NK-92 treated with Interleukin-12 subunit alpha and Interleukin-12 subunit beta, amount 100 ng/mL, for 24 hours (cell line): ENCODE data around the gene KIFAP3.

ENCODE experiments used
- DNase-seq: peaks from one replicate; lab custom pipeline; 2025; lab: John Stamatoyannopoulos, UW

Gene KIFAP3

DNA sequence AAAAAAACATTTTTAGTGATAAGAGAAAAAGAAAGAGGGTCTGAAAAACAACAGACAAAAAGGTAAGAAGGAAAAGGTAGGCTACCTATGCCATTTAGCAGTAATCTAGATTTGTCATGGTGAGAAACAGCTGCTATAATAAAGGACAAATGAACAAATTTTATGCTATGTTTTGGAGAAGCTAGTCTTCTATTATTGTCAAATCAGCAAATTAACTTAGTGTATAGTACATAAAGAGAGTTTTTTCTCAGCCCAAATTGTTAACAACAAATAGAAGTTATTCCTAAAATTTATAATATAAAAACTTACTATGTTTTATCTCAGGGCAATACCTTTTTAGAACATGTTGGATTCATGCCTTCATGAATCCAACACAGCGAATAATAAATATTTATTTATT is 88.7 kb downstream of the KIFAP3 start:
- DNase-seq: no peak

DNA sequence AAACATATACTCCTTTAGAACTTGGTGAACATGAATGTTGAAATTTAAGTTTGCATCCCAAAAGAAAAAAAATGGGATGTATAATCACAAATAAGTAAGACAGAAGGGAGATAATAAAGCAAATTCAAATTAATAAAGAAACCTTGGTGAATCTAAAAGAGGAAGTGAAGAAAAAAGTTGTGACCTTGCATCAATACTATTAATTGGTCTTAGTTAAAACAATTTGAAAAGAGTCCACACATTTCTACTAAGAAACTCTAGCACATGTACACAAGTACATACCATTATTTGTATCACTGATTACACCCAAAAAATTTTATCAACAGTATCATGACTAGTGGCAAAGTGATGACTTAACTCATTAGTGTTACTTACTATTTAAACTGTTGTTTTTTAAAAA is 100.4 kb downstream of the KIFAP3 start:
- DNase-seq: no peak

DNA sequence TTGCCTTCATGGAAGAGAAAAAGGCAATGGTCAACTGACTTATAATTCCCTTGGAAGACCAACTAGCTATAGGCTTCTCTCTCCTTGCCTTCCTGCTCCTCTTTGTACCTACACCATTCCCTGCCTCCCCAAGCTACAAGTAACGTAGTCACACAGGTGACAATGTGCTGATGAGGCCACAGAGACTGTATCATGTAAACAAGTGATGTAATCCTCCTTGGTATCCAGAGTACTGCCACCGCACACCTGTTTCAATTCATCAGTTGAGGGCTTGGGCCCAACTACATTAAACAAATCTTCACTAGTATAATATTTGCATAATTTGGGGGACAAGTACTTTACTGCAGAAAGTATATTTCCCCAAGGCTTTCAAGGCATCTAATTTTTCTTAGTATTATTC is 104.4 kb downstream of the KIFAP3 start:
- DNase-seq: no peak

DNA sequence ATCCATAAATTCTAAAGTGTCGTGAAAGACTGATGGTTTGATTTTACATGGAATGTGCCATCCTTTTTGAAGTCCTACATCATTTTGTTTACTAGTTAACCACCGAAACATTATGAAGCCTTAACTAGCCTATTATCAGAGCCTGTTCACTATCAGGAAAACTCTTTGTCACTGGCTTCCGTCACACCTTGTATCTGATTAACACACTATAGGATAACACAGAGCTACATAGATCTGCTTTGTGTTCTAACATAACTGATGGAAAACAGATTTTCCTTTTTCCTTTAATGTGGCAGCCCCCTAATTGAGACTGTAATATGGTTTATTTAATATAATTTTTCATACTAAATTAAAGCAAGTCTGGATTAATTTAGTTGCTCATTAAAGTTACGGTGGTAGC is 106.3 kb downstream of the KIFAP3 start:
- DNase-seq: no peak

DNA sequence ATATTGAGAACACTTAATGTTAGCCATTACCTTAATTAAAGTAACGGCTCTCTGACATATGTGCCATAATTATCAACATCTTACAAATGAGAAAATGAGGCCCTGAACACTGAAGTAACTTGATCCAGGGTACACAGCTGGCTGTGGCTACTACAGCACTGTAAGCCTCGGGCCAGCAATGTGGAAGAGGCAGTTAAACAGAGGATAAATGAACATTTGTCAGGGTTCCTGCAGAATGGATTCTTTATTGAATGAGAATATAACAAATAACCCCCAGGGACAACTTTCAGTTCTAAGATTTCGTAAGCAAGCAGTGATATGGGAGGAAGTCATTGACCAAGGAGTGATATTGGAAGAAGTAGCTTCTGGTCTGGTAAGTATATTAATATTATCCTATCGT is 110.3 kb downstream of the KIFAP3 start:
- no peak for DNase-seq

DNA sequence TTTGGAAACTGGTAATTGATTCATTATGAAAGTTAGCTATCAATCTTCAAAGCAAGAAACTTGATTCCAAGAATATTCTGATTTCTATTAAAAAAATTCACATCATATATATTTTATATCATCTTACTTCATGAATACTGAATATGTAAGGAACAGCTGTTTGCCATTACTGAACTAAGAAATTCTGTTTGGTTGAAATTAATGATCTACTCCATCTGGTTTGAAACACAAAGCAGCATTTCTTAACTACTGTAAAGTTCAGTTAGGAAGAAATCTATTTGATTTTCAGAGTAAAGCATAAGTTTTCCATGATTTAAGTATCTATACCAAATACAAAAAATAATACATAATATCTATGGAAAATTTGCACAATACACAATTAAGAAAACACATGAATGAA is 114.8 kb downstream of the KIFAP3 start:
- no peak for DNase-seq

DNA sequence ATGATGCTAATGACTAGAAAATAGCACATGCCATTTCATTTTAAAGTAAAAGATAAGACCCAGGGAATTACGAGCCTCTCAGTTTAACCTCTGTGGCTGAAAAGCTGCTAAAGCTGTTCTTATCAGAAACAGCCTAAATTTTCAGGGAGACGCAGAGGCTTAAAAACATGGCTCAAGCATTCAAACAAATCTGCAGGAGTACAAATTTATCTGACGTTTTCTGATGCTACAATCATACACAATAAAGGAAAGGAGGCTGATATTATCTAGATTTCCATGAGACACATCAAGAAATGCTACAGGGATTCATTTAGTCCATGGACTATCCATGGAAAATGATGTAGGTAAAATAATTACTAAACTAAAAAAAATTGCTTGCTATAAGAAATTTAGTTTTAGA is 115.5 kb downstream of the KIFAP3 start:
- no peak for DNase-seq

DNA sequence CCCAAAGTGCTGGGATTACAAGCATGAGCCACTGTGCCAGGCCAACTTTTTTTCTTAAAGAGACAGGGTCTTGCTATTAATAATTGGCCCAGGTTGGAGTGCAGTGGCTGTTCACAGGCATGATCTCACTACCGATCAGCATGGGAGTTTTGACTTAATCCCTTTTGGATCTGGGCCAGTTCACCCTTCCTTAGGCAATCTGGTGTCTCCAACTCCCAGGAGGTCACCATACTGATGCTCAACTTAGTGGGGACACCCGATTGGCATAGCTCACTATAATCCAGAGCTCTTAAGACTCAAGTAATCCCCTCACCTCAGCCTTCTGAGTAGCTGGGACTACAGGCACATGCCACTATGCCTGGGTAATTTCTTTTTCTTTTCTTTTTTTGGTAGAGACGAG is 116.6 kb downstream of the KIFAP3 start:
- no peak for DNase-seq

DNA sequence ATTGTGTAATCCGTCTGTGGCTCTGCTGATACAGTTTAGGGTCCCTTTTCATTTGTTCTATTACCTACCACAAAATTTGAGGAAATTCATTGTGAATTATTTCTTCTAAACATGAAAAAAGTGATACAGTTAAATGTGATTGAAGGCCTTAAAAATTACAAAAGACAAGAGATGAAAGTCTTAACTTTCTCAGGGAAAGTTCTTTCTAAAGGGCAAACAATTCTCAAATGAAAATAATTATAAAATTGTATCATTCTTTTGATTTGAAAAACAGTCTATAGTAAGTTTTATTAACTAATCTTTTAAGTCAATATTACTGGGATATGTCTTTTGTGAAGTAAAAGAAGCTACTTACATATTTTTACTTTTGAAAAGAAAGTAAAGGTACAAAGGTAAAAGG is 123.4 kb downstream of the KIFAP3 start:
- DNase-seq: no peak

DNA sequence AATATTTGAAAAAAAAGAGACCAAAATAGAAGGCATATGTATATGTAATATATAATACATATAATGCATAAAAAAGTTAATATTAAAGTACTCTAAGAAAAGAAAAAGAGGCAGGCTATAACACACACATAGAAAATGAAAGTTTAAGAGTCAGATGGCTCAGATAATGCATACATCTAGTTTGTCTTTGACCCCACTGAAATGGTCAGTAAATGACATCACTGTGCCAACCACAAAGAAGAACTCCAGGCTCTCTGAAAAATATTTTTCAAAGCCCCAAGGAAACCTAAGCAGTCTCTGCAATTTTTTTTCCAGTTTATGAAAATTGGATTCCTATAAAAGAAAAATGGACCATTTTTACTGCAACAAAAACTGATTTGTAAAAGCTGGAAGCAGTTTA is 125.4 kb downstream of the KIFAP3 start:
- DNase-seq: no peak

DNA sequence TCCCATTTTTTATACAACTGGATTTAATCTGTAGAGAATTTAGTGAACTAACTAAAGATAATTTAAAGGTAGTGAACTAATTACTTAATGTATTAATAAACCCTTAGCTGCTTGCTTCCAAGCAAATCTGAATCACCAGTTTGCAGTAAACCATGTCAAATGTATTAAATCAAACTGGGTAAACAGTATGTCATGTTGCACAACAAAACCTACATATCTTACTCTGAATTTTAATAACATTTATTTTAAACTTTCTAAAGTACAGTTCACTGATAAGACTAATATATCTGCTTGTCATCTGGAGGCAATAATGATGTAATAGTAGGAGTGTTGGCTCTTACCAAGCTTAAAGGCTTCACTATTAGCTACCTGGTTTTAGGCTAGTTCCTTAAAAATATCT is 128.3 kb downstream of the KIFAP3 start:
- no peak for DNase-seq

DNA sequence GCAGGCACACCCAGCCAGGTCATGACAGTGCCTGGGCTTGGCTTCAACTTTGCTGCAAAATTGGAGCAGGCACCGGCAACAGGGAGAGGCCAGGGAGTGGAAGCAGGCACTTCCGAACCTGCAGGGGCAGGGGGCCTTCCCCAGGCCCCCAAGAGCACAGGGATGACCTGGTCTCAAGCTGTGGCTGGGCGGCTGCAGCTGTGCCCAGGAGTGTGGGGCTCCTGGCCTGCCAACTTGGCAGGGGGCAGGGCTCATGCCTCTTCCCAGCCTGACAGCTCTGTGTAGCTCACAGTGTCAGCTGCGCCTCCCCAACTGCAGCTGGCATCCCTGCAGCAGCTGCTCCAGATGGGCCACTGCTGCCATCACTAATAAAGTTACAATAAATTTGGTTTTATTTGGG is 129.3 kb downstream of the KIFAP3 start:
- DNase-seq: no peak

DNA sequence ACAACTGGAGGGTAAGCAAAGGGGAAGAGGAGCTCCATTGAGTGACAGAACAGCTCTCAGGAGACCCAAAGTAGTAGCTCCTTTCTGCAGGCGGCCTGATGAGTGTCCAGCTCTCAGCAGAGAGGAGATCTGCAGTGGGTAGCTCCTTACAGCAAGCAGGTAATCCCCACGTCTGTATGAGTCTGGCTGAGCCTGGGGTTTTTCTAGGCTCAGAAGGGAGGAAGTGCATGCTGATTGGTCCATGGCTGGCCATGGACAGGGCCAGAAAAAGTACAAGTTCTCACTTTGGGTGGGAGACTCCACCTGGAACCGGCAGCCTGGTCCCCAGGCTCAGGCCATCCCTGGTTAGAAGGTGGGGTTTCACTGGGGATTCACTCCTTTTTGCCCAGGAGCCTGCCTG is 129.9 kb downstream of the KIFAP3 start:
- no peak for DNase-seq

DNA sequence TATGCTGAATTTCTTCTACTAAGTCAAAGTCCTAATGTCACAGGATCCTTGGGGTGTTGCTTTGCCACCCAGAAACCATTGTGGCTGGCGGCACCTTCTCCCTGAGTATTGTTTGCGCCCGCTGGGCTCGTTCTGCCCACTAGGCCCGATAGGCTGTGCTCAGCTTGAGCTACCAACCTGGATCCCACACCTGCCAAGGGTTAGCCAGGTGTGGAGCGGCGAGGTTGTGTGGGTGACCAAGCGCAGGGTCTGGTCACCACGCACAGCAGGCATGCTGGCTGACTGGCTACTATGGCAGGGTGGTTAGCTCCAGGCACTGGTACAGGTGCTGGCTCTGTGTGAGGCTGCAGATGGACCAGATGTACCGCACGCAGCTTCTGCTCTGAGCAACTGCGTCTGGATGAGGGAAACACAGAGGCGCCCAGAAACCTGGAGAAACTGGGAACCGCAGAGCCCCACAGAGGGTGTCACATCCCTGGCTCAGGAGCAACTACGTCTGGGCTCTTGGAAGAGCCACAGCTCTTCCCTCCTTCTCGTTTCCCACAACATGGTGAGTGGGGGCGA is 130.4 kb downstream of the KIFAP3 start:
- DNase-seq: no peak

DNA sequence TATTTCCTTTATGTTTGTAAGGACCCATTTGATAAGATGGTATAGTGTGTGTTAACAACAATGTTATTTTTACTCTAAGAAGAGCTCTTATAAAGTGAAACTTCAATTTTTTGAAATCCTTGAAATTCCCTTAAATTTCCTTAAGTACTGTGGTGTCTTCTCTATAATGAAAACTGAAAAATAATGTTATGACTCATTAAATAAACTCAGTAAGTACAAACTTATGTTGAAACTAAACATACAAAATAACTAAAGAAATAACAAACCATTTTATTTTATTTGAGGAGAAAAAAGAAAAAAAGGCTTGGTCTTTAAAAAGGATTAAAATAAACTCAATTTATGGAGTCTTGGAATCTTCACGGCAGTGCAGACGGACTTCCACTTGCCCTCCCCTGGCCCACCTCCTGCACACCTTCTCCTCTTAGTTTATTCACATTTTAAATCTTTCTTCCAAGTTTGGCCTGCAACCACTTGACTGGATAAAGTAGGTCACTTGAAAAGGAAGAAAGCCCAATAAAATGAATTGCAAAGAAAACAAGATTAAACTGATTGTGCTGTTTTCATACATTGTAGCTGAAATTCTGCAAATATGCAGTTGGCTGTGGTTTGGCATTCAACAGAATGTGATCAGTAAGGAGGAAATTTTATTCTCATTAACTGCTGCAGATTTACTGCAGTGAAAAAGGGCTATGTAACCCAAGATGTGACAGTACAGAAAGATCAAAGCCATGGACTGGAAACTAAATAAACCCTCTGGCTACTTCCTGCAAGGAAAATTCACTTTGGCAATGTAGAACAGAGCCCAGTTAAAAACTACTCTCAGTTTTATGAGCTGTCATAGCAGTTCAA is 132.3 kb downstream of the KIFAP3 start:
- no peak for DNase-seq

DNA sequence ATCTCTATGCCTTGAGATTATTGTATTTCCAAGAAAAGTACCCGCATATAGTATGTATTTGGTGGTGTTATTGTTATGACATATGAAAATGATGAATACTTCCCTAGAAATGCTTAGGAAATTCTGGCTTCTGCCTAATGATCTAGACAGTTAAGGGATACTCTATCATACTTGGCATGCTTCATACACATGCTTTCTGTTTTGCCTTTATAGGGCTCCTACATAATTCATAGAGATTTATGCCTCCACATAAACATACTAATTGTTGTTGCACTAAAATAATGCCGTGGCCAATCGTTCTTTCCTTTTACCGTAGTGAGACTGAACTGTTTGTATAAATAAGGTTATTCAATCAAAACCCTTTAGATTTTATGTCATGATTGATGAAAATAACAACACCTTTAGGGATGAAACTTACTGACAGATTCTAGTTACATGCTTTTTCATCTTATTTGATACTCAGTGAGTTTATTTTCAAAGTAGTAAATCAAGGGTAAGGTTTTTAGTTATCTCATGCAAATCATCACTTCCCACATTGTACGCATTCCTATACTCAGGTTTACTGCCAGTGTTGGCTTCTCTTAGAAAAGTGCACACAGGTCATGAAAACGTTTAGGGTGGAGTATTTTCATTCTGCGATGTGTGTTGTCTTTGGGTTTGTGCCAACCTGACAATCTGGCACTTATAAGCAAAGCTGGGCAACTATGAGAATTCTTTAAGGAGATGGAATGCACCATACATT is 140.3 kb downstream of the KIFAP3 start:
- DNase-seq: no peak

DNA sequence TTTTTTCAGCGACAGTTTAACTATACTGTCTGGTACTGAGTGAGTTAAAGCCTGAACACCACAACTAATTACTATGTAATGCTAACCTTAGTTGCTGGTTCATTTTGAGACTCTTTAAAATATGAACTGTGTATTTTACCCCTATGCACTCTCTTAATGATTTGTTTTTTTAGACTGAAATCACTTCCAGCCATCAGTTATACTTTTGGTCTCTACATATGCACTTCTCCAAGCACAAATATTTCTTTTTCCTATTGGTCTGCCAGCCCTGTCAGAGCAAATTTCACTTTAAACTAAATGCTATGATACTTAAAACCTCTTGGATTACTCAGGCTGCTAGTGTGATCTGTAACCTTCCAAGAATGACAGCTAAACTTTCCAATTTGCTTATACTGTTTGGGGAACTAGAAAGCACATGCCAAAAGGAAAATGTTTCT is 142.7 kb downstream of the KIFAP3 start:
- DNase-seq: no peak

DNA sequence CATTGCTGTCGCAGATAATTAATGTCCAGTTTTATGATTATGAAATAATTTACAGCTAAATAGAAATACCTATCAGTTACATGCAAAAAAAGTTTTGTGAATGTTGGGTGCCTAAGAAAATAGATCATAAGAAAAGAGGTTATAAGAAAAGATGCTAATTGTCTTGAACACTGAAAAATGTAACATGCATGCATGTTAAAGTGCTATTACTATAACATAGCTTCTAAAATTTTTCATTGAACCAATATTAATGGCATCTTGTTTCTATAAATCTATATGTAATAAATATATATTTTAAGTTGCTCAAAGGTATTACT is 145.3 kb downstream of the KIFAP3 start:
- DNase-seq: no peak

DNA sequence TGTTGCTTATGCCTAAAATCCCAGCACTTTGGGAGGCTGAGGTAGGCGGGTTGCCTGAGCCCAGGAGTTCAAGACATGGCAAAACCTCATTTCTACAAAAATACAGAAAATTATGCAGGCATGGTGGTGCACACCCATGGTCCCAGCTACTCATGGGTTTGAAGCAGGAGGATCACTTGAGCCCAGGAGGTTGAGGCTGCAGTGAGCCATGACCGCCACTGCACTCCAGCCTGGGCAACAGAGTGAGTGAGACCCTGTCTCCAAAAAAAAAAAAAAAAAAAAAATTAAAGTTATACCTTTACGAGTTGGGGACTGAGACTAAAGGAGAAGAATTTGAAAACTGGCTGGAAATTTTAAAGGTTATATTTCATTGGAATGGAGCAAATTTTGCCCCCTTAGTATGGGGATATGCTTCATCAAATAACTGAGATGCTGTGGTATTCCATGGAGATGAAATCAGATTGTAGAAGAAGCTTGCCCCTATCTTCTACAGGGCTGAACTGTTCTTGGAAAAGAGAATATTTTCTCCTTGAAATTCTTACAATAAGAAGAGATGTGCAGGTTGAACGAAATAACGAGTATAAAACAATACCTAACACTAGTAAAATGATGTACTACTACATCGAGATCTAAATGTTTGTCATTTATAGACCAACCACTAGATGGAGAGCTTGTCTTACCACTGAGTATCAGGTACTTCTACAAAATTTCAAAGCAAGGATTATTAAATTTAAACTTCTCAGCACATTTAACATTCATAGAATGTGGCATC is 145.9 kb downstream of the KIFAP3 start:
- DNase-seq: no peak

DNA sequence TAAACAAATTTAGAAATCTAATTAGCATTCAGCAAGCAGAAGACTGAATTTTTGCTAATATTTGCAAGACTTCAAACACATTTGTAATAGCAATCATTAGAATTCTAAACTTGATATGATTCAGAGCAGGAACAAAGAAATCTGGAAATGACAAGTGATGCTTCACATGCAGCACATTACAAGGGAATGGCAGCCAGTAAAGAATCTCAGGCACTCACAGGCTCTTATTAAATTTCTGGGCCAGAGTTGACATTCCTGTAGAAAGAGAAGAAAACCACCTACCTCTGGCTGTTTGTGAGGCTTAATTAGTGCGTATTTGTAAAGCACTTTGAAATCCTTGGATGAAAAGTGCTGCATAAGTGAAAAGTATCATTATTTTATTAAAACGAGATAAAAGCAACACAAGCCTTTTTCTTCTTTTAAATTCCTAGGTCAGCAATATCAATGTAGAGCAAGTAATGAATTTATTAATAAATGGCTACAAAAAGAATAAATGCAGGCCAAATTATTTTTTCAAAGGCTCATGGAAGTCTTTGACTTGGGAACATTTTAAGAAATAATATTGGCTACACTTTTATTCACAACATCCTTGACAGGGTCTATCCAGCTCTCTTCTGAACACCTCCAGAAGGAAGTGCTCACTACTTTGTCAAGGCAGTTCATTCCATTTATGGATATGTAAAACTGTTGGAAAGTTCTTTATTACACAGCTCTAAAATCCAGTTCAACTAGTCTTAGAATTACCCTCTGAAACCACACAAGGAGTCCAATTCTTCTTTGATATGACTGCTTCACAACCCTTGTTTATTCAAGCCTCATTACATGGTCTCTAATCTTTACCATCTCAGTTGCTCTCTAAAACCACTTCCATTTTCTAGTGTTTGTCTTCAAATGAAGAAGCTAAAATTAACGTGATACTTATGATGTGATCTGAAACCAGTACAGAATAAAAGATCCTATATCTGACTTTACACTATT is 148.7 kb downstream of the KIFAP3 start:
- no peak for DNase-seq

DNA sequence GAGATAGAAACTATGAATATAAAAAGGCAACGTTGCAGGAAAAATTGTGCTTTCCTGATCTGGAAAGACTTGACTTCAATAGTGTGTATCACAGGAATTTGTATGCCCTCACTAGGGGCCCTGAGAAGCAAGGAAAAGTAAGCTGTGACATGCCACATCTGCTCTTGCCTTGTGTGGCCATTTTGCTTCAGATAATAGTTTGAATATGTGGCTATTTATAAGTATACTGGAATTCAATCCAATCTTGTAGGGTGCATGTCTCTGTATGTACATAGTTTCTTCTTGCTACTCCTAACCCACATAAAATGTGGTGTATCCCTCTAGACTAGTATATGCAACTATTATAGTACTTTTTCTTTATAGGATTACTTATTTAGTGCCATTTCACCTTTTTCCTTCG is 149.7 kb downstream of the KIFAP3 start:
- no peak for DNase-seq
